K562 (cell line): ENCODE data around the gene PCDHGA7.

Experiments
- EGR1 ChIP-seq: fragments of 450-650 bp; conservative IDR thresholded peaks from 2 replicates; pipeline ENCODE4 v1.6.1; 2017; ENCODE audit warnings: mild to moderate bottlenecking
- JUNB ChIP-seq: fragments of 450-650 bp; formaldehyde crosslinking; conservative IDR thresholded peaks from 2 replicates; pipeline ENCODE4 v1.4.0; 2020; ENCODE audit warnings: mild to moderate bottlenecking
- KAT8 ChIP-seq: fragments of 450-650 bp; IDR thresholded peaks from 2 replicates; pipeline ENCODE4 v1.6.1; 2016; ENCODE audit warnings: low read depth, mild to moderate bottlenecking
- RAD21 ChIP-seq, 2 experiments: fragments of 250-450 bp in 1 of 2; fragments of 450-650 bp in 1 of 2; sonication (Bioruptor Pico) in 1 of 2; formaldehyde crosslinking in 1 of 2; IDR thresholded peaks in 1 of 2; conservative IDR thresholded peaks in 1 of 2; 2 replicates each; pipeline versions ENCODE4 v1.4.0 to v1.8.0; 2020 to 2022; ENCODE audit warnings: mild to moderate bottlenecking in 2 of 2, moderate library complexity in 1 of 2

- no peak for TF ChIP-seq KAT8
- no peak for TF ChIP-seq JUNB (CRISPR knock-in tag)
- no peak for TF ChIP-seq RAD21 (CRISPR knock-in tag; conservative IDR thresholded peaks at IDR 0.05 in 1 of 2, IDR thresholded peaks at IDR 0.05 in 1 of 2)
- TF ChIP-seq EGR1 = no peak
Observed at GRCh38 chr5:141363952-141364660, 18.4 kb upstream of the PCDHGA7 start, which contains the start of gene PCDHGA5.
